WTC11 (cell line): ENCODE data around the gene INTS4.

Experiments used
- TF ChIP-seq, protein P1 (sequence below): sonication (generic); formaldehyde crosslinking; IDR thresholded peaks from 2 replicates; pipeline ENCODE4 v1.8.0; 2022; ENCODE audit warnings: mild to moderate bottlenecking, missing genetic modification reagents
- TF ChIP-seq, protein P2 (sequence below): fragments of 200-600 bp; IDR thresholded peaks from 2 replicates; pipeline ENCODE4 v1.8.0; 2022; ENCODE audit warnings: antibody characterized with exemption
- TF ChIP-seq, protein P3 (sequence below): sonication (generic); formaldehyde crosslinking; conservative IDR thresholded peaks from 2 replicates; pipeline ENCODE4 v1.8.1; 2023; ENCODE audit warnings: mild to moderate bottlenecking, low read depth, missing genetic modification reagents, moderate library complexity
- TF ChIP-seq, protein P4 (sequence below): sonication (generic); formaldehyde crosslinking; IDR thresholded peaks from 2 replicates; pipeline ENCODE4 v1.8.1; 2022; ENCODE audit warnings: low read depth, missing genetic modification reagents, borderline replicate concordance
- TF ChIP-seq, protein P5 (sequence below): sonication (generic); formaldehyde crosslinking; conservative IDR thresholded peaks from 2 replicates; pipeline ENCODE4 v1.8.1; 2022; ENCODE audit warnings: mild to moderate bottlenecking, missing genetic modification reagents

DNA sequence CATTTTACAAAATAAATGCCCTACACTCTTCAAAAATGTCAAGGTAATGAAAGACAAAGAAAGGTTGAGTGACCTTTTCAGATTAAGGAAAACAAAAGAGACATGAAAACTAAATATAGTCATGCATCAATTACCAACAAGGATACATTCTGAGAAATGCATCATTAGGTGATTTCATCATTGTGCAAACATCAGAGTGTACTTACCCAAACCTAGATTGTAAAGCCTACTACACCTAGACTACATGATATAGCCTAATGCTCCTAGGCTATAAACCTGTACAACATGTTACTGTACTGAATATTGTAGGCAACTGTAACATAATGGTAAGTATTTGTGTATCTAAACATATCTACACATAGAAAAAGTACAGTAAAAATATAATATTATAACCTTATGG, 26.7 kb downstream of the INTS4 start:
- TF ChIP-seq, protein P1, sequence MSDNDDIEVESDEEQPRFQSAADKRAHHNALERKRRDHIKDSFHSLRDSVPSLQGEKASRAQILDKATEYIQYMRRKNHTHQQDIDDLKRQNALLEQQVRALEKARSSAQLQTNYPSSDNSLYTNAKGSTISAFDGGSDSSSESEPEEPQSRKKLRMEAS (CRISPR knock-in tag) = no peak
- TF ChIP-seq, protein P2, sequence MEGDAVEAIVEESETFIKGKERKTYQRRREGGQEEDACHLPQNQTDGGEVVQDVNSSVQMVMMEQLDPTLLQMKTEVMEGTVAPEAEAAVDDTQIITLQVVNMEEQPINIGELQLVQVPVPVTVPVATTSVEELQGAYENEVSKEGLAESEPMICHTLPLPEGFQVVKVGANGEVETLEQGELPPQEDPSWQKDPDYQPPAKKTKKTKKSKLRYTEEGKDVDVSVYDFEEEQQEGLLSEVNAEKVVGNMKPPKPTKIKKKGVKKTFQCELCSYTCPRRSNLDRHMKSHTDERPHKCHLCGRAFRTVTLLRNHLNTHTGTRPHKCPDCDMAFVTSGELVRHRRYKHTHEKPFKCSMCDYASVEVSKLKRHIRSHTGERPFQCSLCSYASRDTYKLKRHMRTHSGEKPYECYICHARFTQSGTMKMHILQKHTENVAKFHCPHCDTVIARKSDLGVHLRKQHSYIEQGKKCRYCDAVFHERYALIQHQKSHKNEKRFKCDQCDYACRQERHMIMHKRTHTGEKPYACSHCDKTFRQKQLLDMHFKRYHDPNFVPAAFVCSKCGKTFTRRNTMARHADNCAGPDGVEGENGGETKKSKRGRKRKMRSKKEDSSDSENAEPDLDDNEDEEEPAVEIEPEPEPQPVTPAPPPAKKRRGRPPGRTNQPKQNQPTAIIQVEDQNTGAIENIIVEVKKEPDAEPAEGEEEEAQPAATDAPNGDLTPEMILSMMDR = no peak
- TF ChIP-seq, protein P3, sequence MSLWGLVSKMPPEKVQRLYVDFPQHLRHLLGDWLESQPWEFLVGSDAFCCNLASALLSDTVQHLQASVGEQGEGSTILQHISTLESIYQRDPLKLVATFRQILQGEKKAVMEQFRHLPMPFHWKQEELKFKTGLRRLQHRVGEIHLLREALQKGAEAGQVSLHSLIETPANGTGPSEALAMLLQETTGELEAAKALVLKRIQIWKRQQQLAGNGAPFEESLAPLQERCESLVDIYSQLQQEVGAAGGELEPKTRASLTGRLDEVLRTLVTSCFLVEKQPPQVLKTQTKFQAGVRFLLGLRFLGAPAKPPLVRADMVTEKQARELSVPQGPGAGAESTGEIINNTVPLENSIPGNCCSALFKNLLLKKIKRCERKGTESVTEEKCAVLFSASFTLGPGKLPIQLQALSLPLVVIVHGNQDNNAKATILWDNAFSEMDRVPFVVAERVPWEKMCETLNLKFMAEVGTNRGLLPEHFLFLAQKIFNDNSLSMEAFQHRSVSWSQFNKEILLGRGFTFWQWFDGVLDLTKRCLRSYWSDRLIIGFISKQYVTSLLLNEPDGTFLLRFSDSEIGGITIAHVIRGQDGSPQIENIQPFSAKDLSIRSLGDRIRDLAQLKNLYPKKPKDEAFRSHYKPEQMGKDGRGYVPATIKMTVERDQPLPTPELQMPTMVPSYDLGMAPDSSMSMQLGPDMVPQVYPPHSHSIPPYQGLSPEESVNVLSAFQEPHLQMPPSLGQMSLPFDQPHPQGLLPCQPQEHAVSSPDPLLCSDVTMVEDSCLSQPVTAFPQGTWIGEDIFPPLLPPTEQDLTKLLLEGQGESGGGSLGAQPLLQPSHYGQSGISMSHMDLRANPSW (CRISPR knock-in tag) = no peak
- TF ChIP-seq, protein P4, sequence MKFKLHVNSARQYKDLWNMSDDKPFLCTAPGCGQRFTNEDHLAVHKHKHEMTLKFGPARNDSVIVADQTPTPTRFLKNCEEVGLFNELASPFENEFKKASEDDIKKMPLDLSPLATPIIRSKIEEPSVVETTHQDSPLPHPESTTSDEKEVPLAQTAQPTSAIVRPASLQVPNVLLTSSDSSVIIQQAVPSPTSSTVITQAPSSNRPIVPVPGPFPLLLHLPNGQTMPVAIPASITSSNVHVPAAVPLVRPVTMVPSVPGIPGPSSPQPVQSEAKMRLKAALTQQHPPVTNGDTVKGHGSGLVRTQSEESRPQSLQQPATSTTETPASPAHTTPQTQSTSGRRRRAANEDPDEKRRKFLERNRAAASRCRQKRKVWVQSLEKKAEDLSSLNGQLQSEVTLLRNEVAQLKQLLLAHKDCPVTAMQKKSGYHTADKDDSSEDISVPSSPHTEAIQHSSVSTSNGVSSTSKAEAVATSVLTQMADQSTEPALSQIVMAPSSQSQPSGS (CRISPR knock-in tag) = no peak
- TF ChIP-seq, protein P5, sequence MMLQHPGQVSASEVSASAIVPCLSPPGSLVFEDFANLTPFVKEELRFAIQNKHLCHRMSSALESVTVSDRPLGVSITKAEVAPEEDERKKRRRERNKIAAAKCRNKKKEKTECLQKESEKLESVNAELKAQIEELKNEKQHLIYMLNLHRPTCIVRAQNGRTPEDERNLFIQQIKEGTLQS = no peak
